ENCODE data around the gene HIKESHI.

Gene HIKESHI

DNA sequence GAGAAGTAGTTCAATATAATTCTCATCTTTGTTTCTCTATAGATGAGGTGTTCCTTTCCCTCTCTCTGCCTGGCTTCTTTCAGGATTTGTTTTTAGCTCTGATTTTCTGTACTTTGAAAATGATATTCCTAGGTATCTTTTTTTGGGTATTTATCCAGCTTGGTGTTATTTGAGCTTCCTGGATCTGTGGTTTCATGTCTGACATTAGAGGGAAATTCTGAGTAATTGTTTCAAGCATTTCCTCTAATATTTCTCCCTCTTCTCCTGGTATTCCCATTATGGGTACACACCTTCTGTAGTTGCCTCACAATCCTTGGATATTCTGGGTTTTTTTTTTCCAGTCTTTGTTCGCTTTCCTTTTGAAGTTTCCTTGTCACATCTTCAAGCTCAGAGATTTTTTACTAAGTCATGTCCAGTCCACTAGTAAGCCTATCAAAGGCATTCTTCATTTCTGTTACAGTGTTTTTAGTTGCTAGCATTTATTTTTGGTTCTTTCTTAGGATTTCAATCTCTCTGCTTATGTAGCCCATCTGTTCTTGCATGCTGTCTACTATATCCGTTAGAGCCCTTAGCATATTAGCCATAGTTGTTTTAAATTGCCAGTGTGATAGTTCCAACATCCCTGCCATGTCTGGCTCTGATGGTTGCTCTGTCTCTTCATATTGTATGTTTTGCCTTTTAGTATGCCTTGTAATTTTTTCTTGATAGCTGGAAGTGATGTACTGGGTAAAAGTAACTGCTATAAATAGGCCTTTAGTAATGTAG is 78.4 kb downstream of the HIKESHI start:
- DNase-seq, result no peak

DNA sequence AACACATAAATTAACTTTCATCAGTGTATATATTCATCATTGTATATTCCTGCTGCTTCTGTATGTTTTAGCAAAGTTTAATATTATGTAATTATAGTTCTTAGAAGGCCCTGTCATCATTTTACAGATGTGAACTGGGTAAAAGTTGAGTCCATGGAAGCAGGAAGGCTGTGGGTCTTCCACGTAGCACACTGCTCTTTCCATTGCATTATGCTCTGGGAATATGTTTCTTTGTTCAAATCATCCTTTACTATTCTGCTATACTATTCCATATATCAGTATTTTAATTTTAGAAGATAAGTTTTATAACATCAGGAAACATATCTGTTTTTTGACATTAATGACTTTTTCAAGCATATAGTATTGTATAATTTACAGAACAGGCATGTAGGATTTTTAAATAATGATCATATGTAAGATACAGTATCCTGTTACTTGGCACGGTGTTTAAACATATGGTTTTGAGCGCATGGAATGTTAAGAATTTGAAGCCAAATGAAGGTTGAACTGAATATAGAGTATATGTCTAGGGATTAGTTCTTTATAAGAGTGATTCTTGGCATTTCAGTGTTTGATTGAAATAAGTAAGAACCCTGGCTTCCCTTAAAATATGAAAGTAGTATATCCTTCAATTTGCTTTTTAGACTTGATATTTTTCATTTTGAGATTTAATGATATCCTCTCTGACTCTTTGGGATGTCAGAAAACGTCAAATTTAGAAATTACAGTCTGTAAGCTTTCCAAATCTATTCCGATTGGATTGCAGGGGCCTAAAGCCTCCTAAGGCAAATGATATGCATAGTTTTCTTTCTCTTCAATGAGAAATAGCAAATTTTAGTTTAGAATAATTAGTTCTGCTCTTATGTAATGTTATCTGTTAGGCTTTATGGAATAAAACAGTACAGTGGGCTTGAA is 81.3 kb downstream of the HIKESHI start:
- DNase-seq, result no peak

DNA sequence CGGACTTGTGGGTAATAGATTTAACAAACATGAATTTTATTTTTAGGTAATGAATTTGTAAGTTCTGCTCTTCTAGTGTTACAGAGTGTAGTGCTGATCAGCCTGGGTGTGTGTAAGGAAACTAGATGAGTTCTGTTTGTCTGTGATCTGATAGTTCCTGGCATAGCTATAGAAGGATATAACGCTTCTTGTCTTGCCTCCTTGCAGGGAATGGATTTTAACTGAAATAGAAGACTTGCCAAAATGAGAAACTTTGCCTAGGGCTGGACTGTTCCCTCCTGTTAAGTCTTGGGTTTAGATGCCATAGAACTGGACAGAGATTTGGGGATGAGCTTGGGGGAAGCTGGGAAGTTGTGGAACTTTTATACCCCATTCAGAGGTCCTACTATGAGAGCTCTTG is 84.2 kb downstream of the HIKESHI start:
- DNase-seq, result no peak

DNA sequence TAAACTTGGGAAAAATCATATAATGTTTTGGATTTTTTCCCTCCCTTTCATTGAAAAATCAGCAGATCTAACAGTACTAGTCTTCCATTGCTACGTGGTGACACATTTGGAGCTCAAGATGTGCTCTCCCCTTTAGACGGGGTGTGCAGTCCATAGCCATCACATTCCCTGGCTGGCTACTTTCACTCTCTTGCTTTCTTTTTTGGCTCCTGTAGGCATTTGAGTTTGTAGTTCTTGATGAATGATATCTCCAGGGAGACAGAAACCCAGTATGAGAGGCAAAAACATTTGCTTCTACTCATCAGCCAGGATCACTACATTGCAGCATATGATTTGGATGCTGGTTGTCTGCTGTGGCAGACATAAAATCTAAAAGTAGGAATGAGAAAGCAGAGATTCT is 84.7 kb downstream of the HIKESHI start:
- no peak for DNase-seq

DNA sequence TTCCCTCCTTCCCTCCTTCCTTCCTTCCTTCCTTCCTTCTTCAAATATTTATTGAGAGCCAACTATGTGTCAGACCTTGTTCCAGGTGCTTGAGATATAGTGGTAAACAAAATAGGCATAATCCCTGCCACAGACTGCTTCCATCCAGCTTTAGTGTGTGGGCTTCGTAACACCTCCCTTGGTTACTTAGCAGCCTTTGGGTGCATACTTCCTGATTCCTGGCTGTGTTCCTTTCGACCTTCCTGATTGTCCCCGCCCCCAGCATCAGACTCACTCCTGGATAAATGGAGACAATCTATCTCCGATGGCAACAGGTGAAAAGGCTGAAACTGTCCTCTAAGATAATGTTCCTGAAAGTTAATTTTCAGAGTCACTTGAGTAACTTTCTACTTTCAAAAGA is 86.2 kb downstream of the HIKESHI start:
- DNase-seq, result no peak

DNA sequence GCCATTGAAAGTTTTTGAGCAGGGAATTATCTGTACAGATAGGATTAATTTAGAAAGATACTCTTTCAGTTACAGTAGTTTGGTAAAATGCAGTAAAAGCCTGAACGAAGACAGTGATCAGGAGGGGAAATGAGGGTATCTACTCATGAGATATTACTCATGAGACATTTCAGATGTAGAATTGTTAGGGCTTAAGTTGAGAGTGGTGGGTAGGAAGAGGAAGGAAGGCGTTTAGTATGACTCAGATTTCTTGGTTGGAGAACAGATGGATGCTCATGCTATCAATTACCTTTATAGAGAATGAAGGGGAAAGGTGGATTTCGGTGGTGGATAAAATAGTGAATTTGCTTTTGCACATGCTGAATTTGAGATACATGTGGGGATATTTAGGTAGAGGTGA is 88.4 kb downstream of the HIKESHI start:
- DNase-seq, result no peak

DNA sequence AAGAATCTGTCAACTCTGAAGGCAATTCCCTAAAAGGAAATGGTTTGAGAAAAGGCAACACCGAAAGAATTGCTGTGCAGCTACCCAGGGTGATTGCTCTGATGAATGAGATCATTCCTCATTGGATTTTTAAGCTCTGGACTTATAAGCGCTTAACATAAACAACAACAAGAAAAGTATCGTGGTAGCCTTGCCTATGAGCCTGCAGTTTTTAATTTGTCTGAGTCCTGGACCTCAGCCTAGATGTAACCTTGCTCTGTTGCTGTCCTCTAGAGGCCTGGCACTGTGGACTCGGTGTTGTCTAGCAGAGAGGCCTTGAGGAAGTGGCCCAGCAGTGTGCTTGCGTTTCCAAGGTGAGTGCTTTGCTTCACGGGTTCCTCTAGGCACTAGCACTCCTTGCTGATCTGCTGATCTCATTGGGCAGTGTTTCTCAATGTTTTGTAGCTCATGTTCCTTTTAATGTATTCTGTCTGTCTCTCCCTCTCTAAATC is 93.1 kb downstream of the HIKESHI start:
- DNase-seq, result no peak
